DOHH2 (cell line): ENCODE measurements around the gene ROCK2.
"Not testable (repeated sequence)": the region's sequence is repeated elsewhere in the genome, so short reads cannot be mapped to it uniquely, and the experiment has no call there.

ENCODE experiments used
- H3F3A ChIP-seq: fragments of 200-600 bp; sonication (generic), shearing (Covaris generic); 2 replicates; pipeline ENCODE4 v1.6.0; 2016; ENCODE audit warnings: antibody characterized with exemption, mild to moderate bottlenecking; ENCODE audit not compliant: control insufficient read depth, insufficient read depth
- H3K27ac ChIP-seq: fragments of 200-600 bp; sonication (generic); 2 replicates; pipeline ENCODE4 v1.5.1; 2014; ENCODE audit warnings: low read depth, mild to moderate bottlenecking, low read length, moderate library complexity
- H3K27me3 ChIP-seq: fragments of 200-600 bp; sonication (generic); 2 replicates; pipeline ENCODE4 v1.6.1; 2014; ENCODE audit warnings: mild to moderate bottlenecking, low read length, mixed read lengths; ENCODE audit not compliant: control insufficient read depth
- H3K36me3 ChIP-seq: fragments of 200-600 bp; sonication (generic); 2 replicates; pipeline ENCODE4 v1.6.1; 2014; ENCODE audit warnings: mild to moderate bottlenecking, low read length, moderate library complexity, mixed read lengths; ENCODE audit not compliant: control insufficient read depth
- H3K4me1 ChIP-seq: fragments of 200-600 bp; sonication (generic); 2 replicates; pipeline ENCODE4 v1.6.1; 2014; ENCODE audit warnings: mild to moderate bottlenecking, low read length, mixed read lengths; ENCODE audit not compliant: control insufficient read depth
- H3K4me2 ChIP-seq: fragments of 200-600 bp; sonication (generic); 2 replicates; pipeline ENCODE4 v1.6.0; 2014; ENCODE audit warnings: mild to moderate bottlenecking, low read length, moderate library complexity
- H3K4me3 ChIP-seq: fragments of 200-600 bp; sonication (generic); 2 replicates; pipeline ENCODE4 v1.5.1; 2014; ENCODE audit warnings: mild to moderate bottlenecking, low read length, mixed read lengths
- H3K79me2 ChIP-seq: fragments of 200-600 bp; sonication (generic); 2 replicates; pipeline ENCODE4 v1.6.1; 2014; ENCODE audit warnings: mild to moderate bottlenecking, low read length, mixed read lengths; ENCODE audit not compliant: control insufficient read depth
- H3K9me2 ChIP-seq: fragments of 200-600 bp; sonication (generic); replicated peaks from 2 replicates; pipeline ENCODE4 v1.6.1; 2014; ENCODE audit warnings: mild to moderate bottlenecking, low read length, mixed read lengths; ENCODE audit not compliant: control insufficient read depth
- H3K9me3 ChIP-seq: fragments of 200-600 bp; sonication (generic); 2 replicates; pipeline ENCODE4 v1.6.1; 2014; ENCODE audit warnings: antibody characterized with exemption, low read length, mixed read lengths; ENCODE audit not compliant: control insufficient read depth, insufficient read depth
- H4K20me1 ChIP-seq: fragments of 200-600 bp; sonication (generic); 2 replicates; pipeline ENCODE4 v1.6.0; 2014; ENCODE audit warnings: low read depth, mild to moderate bottlenecking, antibody characterized with exemption, low read length, moderate library complexity; ENCODE audit not compliant: control insufficient read depth, insufficient read depth
- EZH2phosphoT487 ChIP-seq: fragments of 200-600 bp; sonication (generic); IDR thresholded peaks from 2 replicates; pipeline ENCODE4 v1.6.1; 2017; ENCODE audit warnings: borderline replicate concordance, mild to moderate bottlenecking, antibody characterized with exemption, low read length, moderate library complexity, mixed read lengths
- TF ChIP-seq, protein P1 (sequence below): fragments of 200-600 bp; sonication (generic); IDR thresholded peaks from one replicate; pipeline ENCODE4 v1.5.1; 2014; ENCODE audit warnings: antibody characterized with exemption, mild to moderate bottlenecking, low read depth, low read length; ENCODE audit not compliant: poor library complexity, severe bottlenecking

The ROCK2 gene

DNA sequence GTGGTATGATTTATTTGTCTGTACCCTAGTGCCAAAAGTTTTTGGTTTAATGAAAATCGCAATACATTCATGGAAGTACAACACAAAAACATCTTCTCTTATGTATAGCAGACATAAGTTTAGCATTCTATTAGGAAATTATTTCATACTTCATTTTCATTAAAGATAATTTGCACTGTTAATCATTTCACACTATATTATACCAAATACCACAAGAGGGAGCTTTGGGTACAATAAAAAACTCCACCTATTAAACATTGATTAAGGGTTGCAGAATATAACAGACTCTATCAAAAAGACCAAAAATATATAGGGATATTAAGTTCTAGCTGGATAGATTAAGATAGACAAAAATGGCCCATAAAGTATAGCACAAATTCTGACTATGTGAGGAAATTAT is 110.1 kb downstream of the ROCK2 start:
- H3F3A ChIP-seq, result peaks cover 16% of the 10 kb centered on the region
- peak overlapping the region; percentile 59 for H3K4me3 ChIP-seq
- no peaks in the 10 kb centered on the region for H4K20me1 ChIP-seq
- H3K9me2 ChIP-seq, result no peaks in the 10 kb centered on the region
- H3K27me3 ChIP-seq, result no peaks in the 10 kb centered on the region
- peaks cover 17% of the 10 kb centered on the region for H3K36me3 ChIP-seq
- peaks cover 68% of the 10 kb centered on the region for H3K4me1 ChIP-seq
- H3K9me3 ChIP-seq, result no peaks in the 10 kb centered on the region
- H3K4me2 ChIP-seq, result peak overlapping the region; percentile 96
- peaks cover 61% of the 10 kb centered on the region for H3K79me2 ChIP-seq
- TF ChIP-seq, protein P1, sequence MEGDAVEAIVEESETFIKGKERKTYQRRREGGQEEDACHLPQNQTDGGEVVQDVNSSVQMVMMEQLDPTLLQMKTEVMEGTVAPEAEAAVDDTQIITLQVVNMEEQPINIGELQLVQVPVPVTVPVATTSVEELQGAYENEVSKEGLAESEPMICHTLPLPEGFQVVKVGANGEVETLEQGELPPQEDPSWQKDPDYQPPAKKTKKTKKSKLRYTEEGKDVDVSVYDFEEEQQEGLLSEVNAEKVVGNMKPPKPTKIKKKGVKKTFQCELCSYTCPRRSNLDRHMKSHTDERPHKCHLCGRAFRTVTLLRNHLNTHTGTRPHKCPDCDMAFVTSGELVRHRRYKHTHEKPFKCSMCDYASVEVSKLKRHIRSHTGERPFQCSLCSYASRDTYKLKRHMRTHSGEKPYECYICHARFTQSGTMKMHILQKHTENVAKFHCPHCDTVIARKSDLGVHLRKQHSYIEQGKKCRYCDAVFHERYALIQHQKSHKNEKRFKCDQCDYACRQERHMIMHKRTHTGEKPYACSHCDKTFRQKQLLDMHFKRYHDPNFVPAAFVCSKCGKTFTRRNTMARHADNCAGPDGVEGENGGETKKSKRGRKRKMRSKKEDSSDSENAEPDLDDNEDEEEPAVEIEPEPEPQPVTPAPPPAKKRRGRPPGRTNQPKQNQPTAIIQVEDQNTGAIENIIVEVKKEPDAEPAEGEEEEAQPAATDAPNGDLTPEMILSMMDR, result peak; percentile 75
- TF ChIP-seq EZH2phosphoT487, result no peak
- H3K27ac ChIP-seq, result peak overlapping the region; percentile 93

DNA sequence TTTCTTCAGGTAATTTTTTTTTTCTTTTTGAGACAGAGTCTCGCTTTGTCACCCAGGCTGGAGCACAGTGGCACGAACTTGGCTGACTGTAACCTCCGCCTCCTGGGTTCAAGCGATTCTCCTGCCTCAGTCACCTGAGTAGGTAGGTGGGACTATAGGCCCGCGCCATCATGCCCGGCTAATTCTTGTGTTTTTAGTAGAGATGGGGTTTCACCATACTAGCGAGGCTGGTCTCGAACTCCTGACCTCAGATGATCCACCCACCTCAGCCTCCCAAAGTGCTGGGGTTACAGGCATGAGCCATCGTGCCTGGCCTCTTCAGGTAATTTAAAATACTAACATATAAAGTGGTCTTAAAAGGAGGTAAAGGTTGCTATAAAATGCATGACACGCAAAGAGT is 113.2 kb downstream of the ROCK2 start:
- not testable (repeated sequence) for H3K4me3 ChIP-seq, H3K9me2 ChIP-seq, H3K27ac ChIP-seq, H3K9me3 ChIP-seq, H4K20me1 ChIP-seq, H3K27me3 ChIP-seq, H3K4me2 ChIP-seq
- Histone ChIP-seq H3K4me1 (peaks cover 44% of the 10 kb centered on the region), H3K79me2 (peaks cover 35% of the 10 kb centered on the region), H3F3A (peaks cover 23% of the 10 kb centered on the region), H3K36me3 (peaks cover 31% of the 10 kb centered on the region)

DNA sequence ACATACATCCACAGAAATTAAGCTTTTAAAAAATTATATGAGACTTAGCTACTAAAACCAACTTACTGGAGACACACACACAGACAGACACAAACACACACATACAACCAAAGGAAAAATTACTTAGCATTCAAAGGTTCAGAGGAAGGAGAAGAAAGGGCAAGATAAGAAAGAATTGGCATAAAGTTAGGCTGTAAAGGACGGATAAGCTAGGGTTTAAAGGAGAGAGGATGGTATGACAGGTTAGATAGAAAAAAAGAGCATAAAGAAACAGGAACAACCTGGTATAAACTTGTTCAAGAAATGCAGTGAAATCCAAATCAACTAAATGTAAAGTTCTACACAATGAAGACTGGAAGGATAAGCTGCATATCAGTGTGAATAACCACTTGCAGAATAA is 115.7 kb downstream of the ROCK2 start:
- no peak for TF ChIP-seq EZH2phosphoT487
- TF ChIP-seq, protein P1, result no peak
- peaks cover 34% of the 10 kb centered on the region for H3K4me1 ChIP-seq
- H3K4me3 ChIP-seq, result no peak overlapping the region
- H3K36me3 ChIP-seq, result peaks cover 31% of the 10 kb centered on the region
- peaks cover 12% of the 10 kb centered on the region; the same call in 1 of the 2 replicates for H3F3A ChIP-seq
- no peak overlapping the region for H3K27ac ChIP-seq
- peaks cover 21% of the 10 kb centered on the region for H3K79me2 ChIP-seq
- no peaks in the 10 kb centered on the region for H3K9me3 ChIP-seq
- H3K9me2 ChIP-seq, result no peaks in the 10 kb centered on the region
- H3K27me3 ChIP-seq, result no peaks in the 10 kb centered on the region
- no peak overlapping the region for H3K4me2 ChIP-seq
- H4K20me1 ChIP-seq, result no peaks in the 10 kb centered on the region

DNA sequence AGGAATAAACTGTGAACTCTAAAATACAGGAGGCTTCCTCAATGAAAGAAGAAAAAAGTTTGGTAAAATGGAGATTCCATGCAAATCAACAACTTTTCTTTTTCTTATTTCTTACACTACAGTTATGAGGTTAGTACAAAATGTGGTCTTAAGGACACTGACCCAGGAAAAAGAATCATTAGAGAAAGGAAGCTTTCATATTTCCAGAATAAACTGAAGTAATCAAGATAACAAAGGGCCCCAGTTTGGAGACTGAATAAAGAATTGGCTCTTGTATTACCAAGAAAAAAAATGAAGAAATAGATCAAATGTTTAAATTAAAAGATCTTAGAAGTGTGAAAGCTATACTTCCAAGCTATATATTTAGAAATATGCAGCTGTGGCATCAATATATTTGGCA is 116.8 kb downstream of the ROCK2 start:
- Histone ChIP-seq H3K36me3 (peaks cover 42% of the 10 kb centered on the region), H3K27ac (no peak overlapping the region), H3F3A (peaks cover 8% of the 10 kb centered on the region; the same call in 1 of the 2 replicates), H4K20me1 (no peaks in the 10 kb centered on the region), H3K27me3 (no peaks in the 10 kb centered on the region), H3K4me2 (no peak overlapping the region), H3K79me2 (peaks cover 12% of the 10 kb centered on the region), H3K9me2 (no peaks in the 10 kb centered on the region), H3K4me1 (peaks cover 23% of the 10 kb centered on the region), H3K9me3 (no peaks in the 10 kb centered on the region), H3K4me3 (no peak overlapping the region)
- TF ChIP-seq, protein P1, result no peak
- TF ChIP-seq EZH2phosphoT487, result no peak
